Transverse colon (tissue), 4 donors: ENCODE measurements around the gene CORO2B. TPM values are rescaled to one million over a fixed set of nuclear protein-coding genes. Genes with fewer than 3 reads are reported as not detected.

ENCODE experiments used
- DNase-seq: peaks from one replicate; pipeline ENCODE4 v3.0.0-alpha.2; 2019
- H3K27ac ChIP-seq, 4 donors: fragments of 200-600 bp; sonication (generic); 2 replicates each; pipeline ENCODE4 v1.5.1; 2016 to 2018; ENCODE audit warnings: inconsistent platforms in 4 of 4
- H3K27me3 ChIP-seq: fragments of 200-600 bp; sonication (generic); 2 replicates; pipeline ENCODE4 v1.5.1; 2017; ENCODE audit warnings: inconsistent platforms
- H3K36me3 ChIP-seq, 4 donors: fragments of 200-600 bp; sonication (generic); 2 replicates each; pipeline ENCODE4 v1.5.1; 2017 to 2019; ENCODE audit warnings: inconsistent platforms in 4 of 4
- H3K4me1 ChIP-seq, 4 donors: fragments of 200-600 bp; sonication (generic); 2 replicates each; pipeline ENCODE4 v1.5.1; 2017 to 2020; ENCODE audit warnings: inconsistent platforms in 4 of 4
- H3K4me3 ChIP-seq, 4 donors: fragments of 200-600 bp; sonication (generic); 1 replicate in 1 of 4; 2 replicates in 3 of 4; pipeline versions ENCODE4 v1.5.1 to v1.6.1; 2017 to 2019; ENCODE audit warnings: inconsistent platforms in 4 of 4
- H3K9me3 ChIP-seq, 2 donors: fragments of 200-600 bp; sonication (generic); 2 replicates each; pipeline ENCODE4 v1.5.1; 2017 to 2019; ENCODE audit warnings: inconsistent platforms in 2 of 2
- EP300 ChIP-seq: sonication (generic); formaldehyde crosslinking; IDR thresholded peaks from one replicate; pipeline ENCODE4 v1.6.1; 2017; ENCODE audit warnings: antibody characterized with exemption, low read depth
- POLR2A ChIP-seq: fragments of 450-650 bp; IDR thresholded peaks from one replicate; pipeline ENCODE4 v1.6.1; 2016; ENCODE audit warnings: antibody characterized with exemption, mild to moderate bottlenecking, moderate library complexity
- POLR2AphosphoS5 ChIP-seq, 3 donors: sonication (generic); formaldehyde crosslinking; IDR thresholded peaks; one replicate each; pipeline ENCODE4 v1.6.1; 2016; ENCODE audit warnings: antibody characterized with exemption in 3 of 3
- WGBS, 2 donors: methylation state at CpG; one replicate each; pipeline ENCODE4 v1.1.5; 2018; ENCODE audit warnings: low coverage in 1 of 2; 5-methylcytosine and 5-hydroxymethylcytosine counted together
- in situ Hi-C, 4 donors: fragments of 200-750 bp; cut with MboI; loops; one replicate each; pipeline versions ENCODE4 v1.15.0 to v1.15.1; 2017; ENCODE audit warnings: low sequenced_read_pairs in 3 of 4, low pct_ligation_motif_present in 1 of 4, low pct_unique_long_range_greater_than_20kb in 1 of 4
- intact Hi-C: fragments of 100-400 bp; cut with DNase I; formaldehyde crosslinking; loops from one replicate; pipeline ENCODE4 v1.15.1; 2023; ENCODE audit warnings: low total_unique reads
- total RNA-seq, 4 donors: library from RNA; depleted of rRNA; stranded (reverse); fragments of >200 nt; gene quantifications; one replicate each; pipeline ENCODE4 v1.1.0, GENCODE V29; 2016
- TF ChIP-seq, protein P1 (sequence below), 5 experiments: fragments of 200-600 bp in 3 of 5; fragments of 450-650 bp in 2 of 5; sonication (generic) in 3 of 5; IDR thresholded peaks; 1 replicate in 2 of 5; 2 replicates in 3 of 5; pipeline ENCODE4 v1.5.1; 2016 to 2017; ENCODE audit warnings: antibody characterized with exemption in 5 of 5, inconsistent platforms in 3 of 5, mild to moderate bottlenecking in 2 of 5, moderate library complexity in 1 of 5

The CORO2B gene
- total RNA-seq, 4 donors from 2014 or later, result 0.40 to 2.2 (median 2.0) TPM

DNA sequence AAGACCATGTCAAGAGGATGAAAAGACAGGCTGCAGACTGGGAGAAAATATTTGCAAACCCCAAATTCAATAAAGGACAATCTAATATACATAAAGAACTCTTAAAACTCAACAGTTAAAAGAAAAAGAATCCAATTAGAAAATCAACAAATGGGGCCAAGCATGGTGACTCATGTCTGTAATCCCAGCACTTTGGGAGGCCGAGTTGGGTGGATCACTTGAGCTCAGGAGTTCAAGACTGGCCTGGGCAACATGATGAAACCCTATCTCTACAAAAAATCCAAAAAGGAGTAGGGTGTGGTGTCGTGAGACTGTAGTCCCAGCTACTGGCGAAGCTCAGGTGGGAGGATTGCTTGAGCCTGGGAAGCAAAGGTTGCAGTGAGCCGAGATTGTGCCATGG lies 184.3 kb downstream of the CORO2B start:
- 55 to 77% methylated on average over 3 to 4 of the region's 4 CpGs for WGBS, 2 donors
- intact Hi-C loops (no loop called here), in situ Hi-C loops (no loop called here)
- H3K36me3 ChIP-seq, result no peaks in the 10 kb centered on the region
- H3K9me3 ChIP-seq, result no peaks in the 10 kb centered on the region
- no peak for TF ChIP-seq POLR2AphosphoS5 (IDR thresholded peaks at IDR 0.05)
- TF ChIP-seq, protein P1, sequence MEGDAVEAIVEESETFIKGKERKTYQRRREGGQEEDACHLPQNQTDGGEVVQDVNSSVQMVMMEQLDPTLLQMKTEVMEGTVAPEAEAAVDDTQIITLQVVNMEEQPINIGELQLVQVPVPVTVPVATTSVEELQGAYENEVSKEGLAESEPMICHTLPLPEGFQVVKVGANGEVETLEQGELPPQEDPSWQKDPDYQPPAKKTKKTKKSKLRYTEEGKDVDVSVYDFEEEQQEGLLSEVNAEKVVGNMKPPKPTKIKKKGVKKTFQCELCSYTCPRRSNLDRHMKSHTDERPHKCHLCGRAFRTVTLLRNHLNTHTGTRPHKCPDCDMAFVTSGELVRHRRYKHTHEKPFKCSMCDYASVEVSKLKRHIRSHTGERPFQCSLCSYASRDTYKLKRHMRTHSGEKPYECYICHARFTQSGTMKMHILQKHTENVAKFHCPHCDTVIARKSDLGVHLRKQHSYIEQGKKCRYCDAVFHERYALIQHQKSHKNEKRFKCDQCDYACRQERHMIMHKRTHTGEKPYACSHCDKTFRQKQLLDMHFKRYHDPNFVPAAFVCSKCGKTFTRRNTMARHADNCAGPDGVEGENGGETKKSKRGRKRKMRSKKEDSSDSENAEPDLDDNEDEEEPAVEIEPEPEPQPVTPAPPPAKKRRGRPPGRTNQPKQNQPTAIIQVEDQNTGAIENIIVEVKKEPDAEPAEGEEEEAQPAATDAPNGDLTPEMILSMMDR (IDR thresholded peaks at IDR 0.05), result no peak
- TF ChIP-seq POLR2A, result no peak
- no peak for TF ChIP-seq EP300
- H3K4me3 ChIP-seq, result no peak overlapping the region
- no peak for DNase-seq
- H3K27ac ChIP-seq, result no peak overlapping the region
- no peaks in the 10 kb centered on the region for H3K4me1 ChIP-seq
- no peaks in the 10 kb centered on the region for H3K27me3 ChIP-seq

DNA sequence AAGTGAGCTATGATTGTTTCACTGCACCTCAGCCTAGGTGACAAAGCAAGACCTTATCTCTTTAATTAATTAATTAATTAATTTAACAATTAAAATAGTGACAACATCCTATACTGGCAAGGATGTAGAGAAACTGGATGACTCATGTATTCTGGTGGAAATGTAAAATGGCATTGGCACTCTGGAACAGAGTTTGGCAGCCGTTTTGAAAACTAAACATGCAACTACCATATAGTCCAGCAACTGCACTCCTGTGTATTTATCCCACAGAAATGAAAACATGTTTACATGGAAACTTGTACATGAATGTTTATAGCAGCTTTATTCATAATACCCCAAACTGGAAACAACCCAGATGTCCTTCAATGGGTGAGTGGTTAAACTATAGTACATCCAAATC lies 185.3 kb downstream of the CORO2B start:
- TF ChIP-seq POLR2A (no peak), EP300 (no peak), POLR2AphosphoS5 (IDR thresholded peaks at IDR 0.05) (no peak)
- TF ChIP-seq, protein P1 (IDR thresholded peaks at IDR 0.05), result no peak
- in situ Hi-C loops, result no loop called here

DNA sequence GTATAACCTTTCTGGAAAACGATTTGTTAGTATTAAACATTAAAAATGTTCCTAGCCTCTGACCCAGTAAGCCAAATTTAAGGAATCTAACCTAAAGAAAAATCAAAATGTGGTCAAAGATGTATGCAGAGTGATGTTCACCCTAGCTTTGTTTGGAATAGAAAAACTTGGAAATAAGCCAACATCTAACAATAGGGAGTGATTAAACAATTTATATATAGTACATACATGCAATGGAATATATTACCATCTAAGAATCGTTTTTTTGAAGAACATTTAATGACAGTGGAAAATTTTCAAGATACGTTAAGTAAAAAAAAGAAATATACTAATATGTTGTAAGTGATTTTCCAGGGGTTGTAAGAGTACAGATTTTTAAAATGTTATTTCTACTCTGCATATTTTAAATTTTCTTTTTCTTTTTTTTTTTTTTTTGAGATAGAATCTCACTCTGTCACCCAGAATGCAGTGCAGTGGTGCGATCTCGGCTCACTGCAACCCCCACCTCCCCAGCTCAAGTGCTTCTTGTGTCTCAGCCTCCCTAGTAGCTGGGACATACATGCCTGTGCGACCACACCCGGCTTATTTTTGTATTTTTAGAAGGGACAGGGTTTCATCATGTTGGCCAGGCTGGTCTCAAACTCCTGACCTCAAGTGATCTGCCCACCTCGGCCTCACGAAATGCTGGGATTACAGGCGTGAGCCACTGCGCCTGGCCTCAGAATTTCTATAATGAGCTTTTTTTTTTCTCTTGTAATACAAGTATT lies 187.0 kb downstream of the CORO2B start:
- TF ChIP-seq, protein P1 (IDR thresholded peaks at IDR 0.05), result no peak
- TF ChIP-seq EP300 (no peak), POLR2AphosphoS5 (IDR thresholded peaks at IDR 0.05) (no peak), POLR2A (no peak)
- H3K27me3 ChIP-seq, result no peaks in the 10 kb centered on the region
- H3K4me3 ChIP-seq, result no peak overlapping the region
- H3K36me3 ChIP-seq, result no peaks in the 10 kb centered on the region
- no peaks in the 10 kb centered on the region for H3K9me3 ChIP-seq
- in situ Hi-C loops, result no loop called here
- intact Hi-C loops, result no loop called here
- no peak for DNase-seq
- H3K27ac ChIP-seq, result no peak overlapping the region
- no peaks in the 10 kb centered on the region for H3K4me1 ChIP-seq
- WGBS, 2 donors, result 63 to 75% methylated on average over 6 to 11 of the region's 11 CpGs

More for the DNA sequence above, 185.3 kb downstream of the CORO2B start:
- no peaks in the 10 kb centered on the region for H3K36me3 ChIP-seq
- H3K4me1 ChIP-seq, result no peaks in the 10 kb centered on the region
- H3K9me3 ChIP-seq, result no peaks in the 10 kb centered on the region
- intact Hi-C loops, result no loop called here
- H3K27ac ChIP-seq, result no peak overlapping the region
- WGBS, 2 donors, result 42 to 60% methylated on average over 1 of the region's 1 CpG
- DNase-seq, result no peak
- no peaks in the 10 kb centered on the region for H3K27me3 ChIP-seq
- no peak overlapping the region for H3K4me3 ChIP-seq

DNA sequence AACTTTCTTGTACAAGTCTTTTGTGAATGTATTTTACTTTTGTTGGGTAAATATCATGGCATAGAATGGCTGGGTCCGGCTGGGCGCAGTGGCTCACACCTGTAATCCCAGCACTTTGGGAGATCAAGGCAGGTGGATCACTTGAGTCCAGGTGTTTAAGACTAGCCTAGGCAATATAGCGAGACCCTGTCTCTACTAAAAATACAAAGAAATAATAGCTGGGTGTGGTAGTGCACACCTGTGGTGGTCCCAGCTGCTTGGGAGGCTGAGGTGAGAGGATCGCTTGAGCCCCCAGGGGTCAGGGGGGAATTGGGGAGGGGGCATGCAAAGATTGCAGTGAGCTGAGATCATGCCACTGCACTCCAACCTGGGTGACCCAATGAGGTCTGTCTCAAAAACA lies 189.0 kb downstream of the CORO2B start:
- in situ Hi-C loops (no loop called here), intact Hi-C loops (no loop called here)
- Histone ChIP-seq H3K9me3 (no peaks in the 10 kb centered on the region), H3K27ac (no peak overlapping the region), H3K4me3 (no peak overlapping the region), H3K4me1 (no peaks in the 10 kb centered on the region), H3K27me3 (no peaks in the 10 kb centered on the region), H3K36me3 (no peaks in the 10 kb centered on the region)
- 73 to 77% methylated on average over 1 to 4 of the region's 4 CpGs for WGBS, 2 donors
- TF ChIP-seq POLR2AphosphoS5 (IDR thresholded peaks at IDR 0.05), result no peak
- no peak for DNase-seq
